Stimulated activated naive B cell treated with anti-CD40 and anti-IgM and Interleukin-4, amounts not matched to agents 10 μg/mL and 1 μg/mL and 100 μg/mL, for 72 hours (primary cell): ENCODE results near the gene CACNA1D.
A peak's percentile ranks its signal among the peaks of the same experiment; 100 is the strongest.
"Not testable (repeated sequence)": the region's sequence is repeated elsewhere in the genome, so short reads cannot be mapped to it uniquely, and the experiment has no call there.

Source experiments
- ATAC-seq, 2 donors: fragments of 150-1000 bp; cut with Tn5 transposase; replicated peaks; 2 replicates each; pipeline ENCODE4 v1.10.0; 2021; ENCODE audit warnings: moderate library complexity in 1 of 2
- DNase-seq: peaks from one replicate; pipeline ENCODE4 v3.0.0; 2021
- H3K27ac Mint-ChIP-seq: one replicate; pipeline ENCODE4 v1.8.0; 2022; ENCODE audit warnings: mild to moderate bottlenecking, mixed read lengths
- H3K27me3 Mint-ChIP-seq, 2 donors: one replicate each; pipeline ENCODE4 v1.8.0; 2022; ENCODE audit warnings: mixed read lengths in 2 of 2
- H3K36me3 Mint-ChIP-seq, 2 donors: one replicate each; pipeline ENCODE4 v1.8.0; 2022; ENCODE audit warnings: mixed read lengths in 2 of 2, mild to moderate bottlenecking in 1 of 2
- H3K4me1 Mint-ChIP-seq, 2 donors: one replicate each; pipeline ENCODE4 v1.8.0; 2022; ENCODE audit warnings: mixed read lengths in 2 of 2, mild to moderate bottlenecking in 1 of 2
- H3K4me3 Mint-ChIP-seq, 2 donors: one replicate each; pipeline ENCODE4 v1.8.0; 2022; ENCODE audit warnings: mild to moderate bottlenecking in 2 of 2, mixed read lengths in 2 of 2, moderate library complexity in 1 of 2
- H3K9me3 Mint-ChIP-seq, 2 donors: one replicate each; pipeline ENCODE4 v1.8.0; 2022; ENCODE audit warnings: mixed read lengths in 2 of 2, mild to moderate bottlenecking in 1 of 2

CACNA1D gene

GRCh38 chr3:53641397-53641796 lies 147.0 kb downstream of the CACNA1D start:
- Mint-ChIP-seq H3K4me3 (no peak overlapping the region), H3K36me3 (no peaks in the 10 kb centered on the region), H3K27ac (no peak overlapping the region), H3K9me3 (no peaks in the 10 kb centered on the region), H3K27me3 (peaks cover 13 to 21% of the 10 kb centered on the region in 2 donors), H3K4me1 (no peaks in the 10 kb centered on the region)
- no peak for ATAC-seq
- DNase-seq = no peak

GRCh38 chr3:53642211-53642610 lies 147.8 kb downstream of the CACNA1D start:
- peaks cover 16 to 19% of the 10 kb centered on the region in 2 donors for H3K27me3 Mint-ChIP-seq
- no peaks in the 10 kb centered on the region for H3K36me3 Mint-ChIP-seq
- H3K4me1 Mint-ChIP-seq = no peaks in the 10 kb centered on the region
- DNase-seq (no peak), ATAC-seq (no peak)
- no peaks in the 10 kb centered on the region for H3K9me3 Mint-ChIP-seq
- no peak overlapping the region for H3K27ac Mint-ChIP-seq
- no peak overlapping the region for H3K4me3 Mint-ChIP-seq

GRCh38 chr3:53643757-53644156 lies 149.3 kb downstream of the CACNA1D start:
- no peaks in the 10 kb centered on the region for H3K36me3 Mint-ChIP-seq
- no peak overlapping the region for H3K27ac Mint-ChIP-seq
- ATAC-seq (no peak), DNase-seq (no peak)
- H3K4me1 Mint-ChIP-seq = peaks cover 0 to under 1% of the 10 kb centered on the region in 2 donors
- peaks cover 23 to 25% of the 10 kb centered on the region in 2 donors for H3K27me3 Mint-ChIP-seq
- no peak overlapping the region for H3K4me3 Mint-ChIP-seq
- no peaks in the 10 kb centered on the region for H3K9me3 Mint-ChIP-seq

DNA sequence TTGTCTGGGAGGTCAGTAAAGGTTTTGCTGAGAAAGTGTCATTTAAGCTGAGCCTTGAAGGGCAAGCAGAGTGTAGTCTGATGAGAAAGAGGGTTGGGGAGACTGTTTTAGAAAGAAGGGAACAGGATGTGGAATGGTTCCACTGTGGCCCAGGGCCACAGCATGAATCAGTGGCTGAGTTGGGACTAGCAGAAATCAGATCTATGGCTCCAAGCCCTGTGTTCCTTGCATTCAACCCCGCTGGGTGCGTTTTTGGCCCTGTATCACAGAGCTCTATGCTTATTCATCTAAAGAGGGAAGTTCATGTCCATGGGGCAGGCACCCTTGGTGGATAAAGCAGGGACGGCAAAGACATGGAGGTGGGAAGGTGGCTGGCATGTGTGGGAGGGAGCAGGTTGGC lies 151.3 kb downstream of the CACNA1D start:
- Mint-ChIP-seq H3K4me1 (peaks cover 13 to 16% of the 10 kb centered on the region in 2 donors), H3K27ac (no peak overlapping the region), H3K36me3 (no peaks in the 10 kb centered on the region), H3K27me3 (peaks cover 26 to 33% of the 10 kb centered on the region in 2 donors), H3K9me3 (no peaks in the 10 kb centered on the region), H3K4me3 (no peak overlapping the region)
- DNase-seq = no peak
- no peak for ATAC-seq

- Mint-ChIP-seq H3K4me3 (no peak overlapping the region), H3K4me1 (peaks cover 16 to 19% of the 10 kb centered on the region in 2 donors), H3K36me3 (no peaks in the 10 kb centered on the region), H3K9me3 (no peaks in the 10 kb centered on the region), H3K27me3 (peaks cover 25 to 32% of the 10 kb centered on the region in 2 donors), H3K27ac (no peak overlapping the region)
- ATAC-seq = no peak
- DNase-seq = no peak
Measured at GRCh38 chr3:53646723-53647122, 152.3 kb downstream of the CACNA1D start.

GRCh38 chr3:53649816-53650215 lies 155.4 kb downstream of the CACNA1D start:
- ATAC-seq (peak in 1 of 2 donors; percentile 51), DNase-seq (no peak)
- H3K9me3 Mint-ChIP-seq = peaks cover 11 to 12% of the 10 kb centered on the region in 2 donors
- H3K4me3 Mint-ChIP-seq = no peak overlapping the region
- peaks cover 2 to 4% of the 10 kb centered on the region in 2 donors for H3K36me3 Mint-ChIP-seq
- H3K27me3 Mint-ChIP-seq = peaks cover 32 to 34% of the 10 kb centered on the region in 2 donors
- no peak overlapping the region for H3K27ac Mint-ChIP-seq
- peaks cover 16 to 19% of the 10 kb centered on the region in 2 donors for H3K4me1 Mint-ChIP-seq

DNA sequence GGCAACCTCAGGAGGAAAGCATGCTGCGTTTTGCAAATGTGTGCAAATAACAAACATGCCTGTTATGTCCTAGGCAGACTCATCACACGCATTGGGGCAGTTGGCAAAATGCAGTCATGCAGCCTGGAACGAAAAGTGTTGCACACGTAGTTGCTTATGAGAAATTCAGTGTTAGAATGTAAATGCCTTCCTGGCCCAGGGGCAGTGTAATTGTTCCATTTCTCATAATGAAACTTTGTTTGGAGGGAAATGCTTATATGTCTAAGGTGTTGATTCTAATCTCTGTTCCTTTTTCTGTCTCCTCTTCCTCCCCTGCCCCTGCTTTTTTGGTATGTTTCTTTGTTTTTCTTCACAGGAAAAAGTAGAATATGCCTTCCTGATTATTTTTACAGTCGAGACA lies 156.0 kb downstream of the CACNA1D start:
- peaks cover 2 to 4% of the 10 kb centered on the region in 2 donors for H3K36me3 Mint-ChIP-seq
- peaks cover 34 to 38% of the 10 kb centered on the region in 2 donors for H3K27me3 Mint-ChIP-seq
- H3K4me3 Mint-ChIP-seq = peak overlapping the region in 1 of 2 donors; percentile 16
- peaks cover 15 to 17% of the 10 kb centered on the region in 2 donors for H3K9me3 Mint-ChIP-seq
- ATAC-seq (peak; percentile 91 to 94), DNase-seq (peak; percentile 13)
- peak overlapping the region; percentile 15 for H3K27ac Mint-ChIP-seq
- peaks cover 16 to 19% of the 10 kb centered on the region in 2 donors for H3K4me1 Mint-ChIP-seq

DNA sequence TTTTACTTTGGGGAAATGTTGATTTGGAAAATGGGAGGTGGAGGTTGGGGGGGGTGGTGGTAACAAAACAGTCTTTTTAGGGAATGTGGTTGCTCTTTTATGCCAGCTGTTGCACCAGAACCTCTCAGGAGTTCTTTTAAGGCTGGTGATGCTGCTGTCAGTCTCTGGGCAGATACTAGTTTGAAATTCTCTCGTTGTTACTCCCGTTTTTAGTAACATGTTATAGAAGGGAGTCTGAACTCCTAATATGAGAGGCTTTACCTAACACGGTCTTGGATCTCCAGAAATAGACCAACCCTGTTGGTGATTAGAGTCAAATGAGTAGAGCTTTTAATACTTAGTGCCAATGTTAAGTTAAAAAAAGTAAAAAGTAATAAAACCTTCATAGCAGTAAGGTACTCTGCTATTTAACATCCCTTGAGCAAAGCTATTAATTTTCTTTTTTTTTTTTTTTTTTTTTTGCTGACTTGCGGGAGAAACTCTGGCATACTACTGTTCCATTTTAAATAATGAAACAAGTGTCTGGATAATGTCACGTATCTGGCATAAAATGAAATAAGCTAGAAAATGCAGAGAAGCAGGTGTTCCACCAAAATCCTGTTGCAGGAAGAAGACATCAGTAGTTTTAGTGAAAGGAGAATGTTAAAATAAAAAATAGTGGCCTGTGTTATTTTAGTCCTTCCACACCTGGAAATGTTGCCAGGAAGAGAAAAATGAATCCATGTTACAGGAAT lies 156.7 kb downstream of the CACNA1D start:
- DNase-seq (no peak), ATAC-seq (no peak)
- peaks cover 17 to 19% of the 10 kb centered on the region in 2 donors for H3K9me3 Mint-ChIP-seq
- peak overlapping the region; percentile 15 for H3K27ac Mint-ChIP-seq
- H3K4me1 Mint-ChIP-seq = peaks cover 16 to 19% of the 10 kb centered on the region in 2 donors
- H3K36me3 Mint-ChIP-seq = peaks cover 2 to 4% of the 10 kb centered on the region in 2 donors
- H3K27me3 Mint-ChIP-seq = peaks cover 28 to 37% of the 10 kb centered on the region in 2 donors
- no peak overlapping the region for H3K4me3 Mint-ChIP-seq

- H3K4me1 Mint-ChIP-seq = peaks cover 16 to 19% of the 10 kb centered on the region in 2 donors
- peaks cover 17 to 19% of the 10 kb centered on the region in 2 donors for H3K9me3 Mint-ChIP-seq
- ATAC-seq (no peak), DNase-seq (no peak)
- H3K27me3 Mint-ChIP-seq = peaks cover 24 to 31% of the 10 kb centered on the region in 2 donors
- peaks cover 2 to 4% of the 10 kb centered on the region in 2 donors for H3K36me3 Mint-ChIP-seq
- no peak overlapping the region for H3K27ac Mint-ChIP-seq
- no peak overlapping the region for H3K4me3 Mint-ChIP-seq
Measured at GRCh38 chr3:53651927-53652326, 157.5 kb downstream of the CACNA1D start.

GRCh38 chr3:53657651-53658050 lies 163.2 kb downstream of the CACNA1D start:
- ATAC-seq = no peak
- peaks cover 2 to 7% of the 10 kb centered on the region in 2 donors for H3K36me3 Mint-ChIP-seq
- no peak overlapping the region for H3K27ac Mint-ChIP-seq
- H3K4me3 Mint-ChIP-seq = no peak overlapping the region
- H3K9me3 Mint-ChIP-seq = peaks cover 24 to 25% of the 10 kb centered on the region in 2 donors
- no peaks in the 10 kb centered on the region for H3K4me1 Mint-ChIP-seq
- no peak for DNase-seq
- H3K27me3 Mint-ChIP-seq = peaks cover 0 to 10% of the 10 kb centered on the region in 2 donors

DNA sequence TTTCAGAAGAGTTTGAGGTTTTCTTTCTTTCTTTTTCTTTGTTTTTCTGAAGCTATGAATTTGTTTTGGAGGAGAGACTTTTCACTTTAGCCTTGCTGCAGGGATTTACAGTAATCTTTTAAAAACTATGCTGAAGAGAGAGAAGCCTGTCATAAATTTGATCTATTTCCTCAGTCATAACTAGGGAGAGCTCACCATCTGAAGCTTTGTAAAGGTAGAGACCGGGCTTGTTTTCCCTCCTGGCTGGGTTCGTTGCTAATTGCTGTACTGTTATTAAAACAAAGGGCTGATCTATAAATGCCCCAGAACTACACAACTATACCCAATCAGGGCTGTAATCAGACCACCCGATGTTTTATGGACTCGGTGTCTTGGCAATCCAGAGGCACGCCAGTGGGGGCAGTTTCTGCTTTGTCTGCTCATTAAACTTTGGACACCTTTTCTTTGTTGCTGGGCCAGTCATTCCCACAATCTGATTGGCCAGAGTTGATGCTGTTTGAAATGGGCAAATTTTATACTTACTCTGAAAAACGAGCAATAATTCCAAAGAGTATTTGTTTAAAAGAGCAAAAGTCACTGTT lies 164.3 kb downstream of the CACNA1D start:
- DNase-seq (no peak), ATAC-seq (no peak)
- H3K9me3 Mint-ChIP-seq = peaks cover 20 to 23% of the 10 kb centered on the region in 2 donors
- no peak overlapping the region for H3K27ac Mint-ChIP-seq
- no peak overlapping the region for H3K4me3 Mint-ChIP-seq
- peaks cover 3 to 11% of the 10 kb centered on the region in 2 donors for H3K36me3 Mint-ChIP-seq
- peaks cover 5 to 15% of the 10 kb centered on the region in 2 donors for H3K27me3 Mint-ChIP-seq
- no peaks in the 10 kb centered on the region for H3K4me1 Mint-ChIP-seq

GRCh38 chr3:53659996-53660395 lies 165.6 kb downstream of the CACNA1D start:
- no peak for DNase-seq
- no peak for ATAC-seq
- Mint-ChIP-seq H3K9me3 (peaks cover 16 to 23% of the 10 kb centered on the region in 2 donors), H3K4me3 (no peak overlapping the region), H3K36me3 (peaks cover 5 to 15% of the 10 kb centered on the region in 2 donors), H3K4me1 (no peaks in the 10 kb centered on the region), H3K27ac (no peak overlapping the region), H3K27me3 (peaks cover 11 to 19% of the 10 kb centered on the region in 2 donors)

- Mint-ChIP-seq H3K9me3 (peaks cover 10 to 16% of the 10 kb centered on the region in 2 donors), H3K36me3 (peaks cover 5 to 15% of the 10 kb centered on the region in 2 donors), H3K4me1 (no peaks in the 10 kb centered on the region), H3K27ac (no peak overlapping the region), H3K27me3 (peaks cover 11 to 18% of the 10 kb centered on the region in 2 donors), H3K4me3 (no peak overlapping the region)
- ATAC-seq (no peak), DNase-seq (no peak)
Measured at GRCh38 chr3:53661480-53661879, 167.1 kb downstream of the CACNA1D start.

DNA sequence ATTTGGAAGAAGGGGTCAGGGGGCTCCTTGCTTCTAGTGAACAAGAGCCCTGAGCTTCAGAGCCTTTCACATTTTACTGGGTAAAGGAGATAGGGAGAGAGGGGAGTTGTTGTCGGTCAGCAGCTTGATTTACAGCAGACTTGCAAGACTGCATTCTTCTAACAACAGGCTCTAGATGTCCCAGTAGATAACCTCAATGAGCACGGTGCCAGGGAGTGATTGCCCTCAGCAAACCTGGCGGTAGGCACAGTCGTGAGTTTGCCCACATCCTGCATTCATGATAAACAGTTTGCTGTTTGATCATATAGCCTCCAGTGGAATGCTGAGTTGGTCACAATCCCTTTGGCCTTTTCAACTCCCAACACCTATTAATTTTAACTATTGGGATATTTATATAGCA lies 170.4 kb downstream of the CACNA1D start:
- ATAC-seq, H3K27ac Mint-ChIP-seq, H3K4me1 Mint-ChIP-seq, DNase-seq, H3K4me3 Mint-ChIP-seq: not testable (repeated sequence)
- H3K36me3 Mint-ChIP-seq = peaks cover 5 to 15% of the 10 kb centered on the region in 2 donors
- H3K27me3 Mint-ChIP-seq = peaks cover 11 to 26% of the 10 kb centered on the region in 2 donors
- H3K9me3 Mint-ChIP-seq = peaks cover 10 to 16% of the 10 kb centered on the region in 2 donors
